Thyroid gland (tissue), 4 donors: ENCODE results near the gene LDLRAD4. TPM values are rescaled to one million over a fixed set of nuclear protein-coding genes. Genes with fewer than 3 reads are reported as not detected.

Experiments used
- DNase-seq, 2 donors: peaks; one replicate each; pipeline ENCODE4 v3.0.0-alpha.2; 2019
- H3K27ac ChIP-seq, 3 donors: fragments of 200-600 bp; sonication (generic); 1 replicate in 2 of 3; 2 replicates in 1 of 3; pipeline ENCODE4 v1.5.1; 2016 to 2019; ENCODE audit warnings: mild to moderate bottlenecking in 1 of 3, moderate library complexity in 1 of 3
- H3K27me3 ChIP-seq: fragments of 200-600 bp; sonication (generic); one replicate; pipeline ENCODE4 v1.5.1; 2019
- H3K36me3 ChIP-seq, 2 donors: fragments of 200-600 bp; sonication (generic); one replicate each; pipeline ENCODE4 v1.5.1; 2016 to 2019
- H3K4me1 ChIP-seq, 2 donors: fragments of 200-600 bp; sonication (generic); one replicate each; pipeline ENCODE4 v1.5.1; 2017 to 2019
- H3K4me3 ChIP-seq, 3 donors: fragments of 200-600 bp; sonication (generic); replicated peaks in 1 of 3; 1 replicate in 2 of 3; 2 replicates in 1 of 3; pipeline ENCODE4 v1.5.1; 2016; ENCODE audit warnings: mild to moderate bottlenecking in 1 of 3
- H3K9me3 ChIP-seq: fragments of 200-600 bp; sonication (generic); one replicate; pipeline ENCODE4 v1.5.1; 2017
- CTCF ChIP-seq, 6 experiments: fragments of 200-600 bp in 3 of 6; fragments of 450-650 bp in 3 of 6; sonication (generic) in 3 of 6; IDR thresholded peaks; one replicate each; pipeline ENCODE4 v1.5.1; 2016 to 2019; ENCODE audit warnings: antibody characterized with exemption in 6 of 6, mild to moderate bottlenecking in 2 of 6, inconsistent platforms in 1 of 6, moderate library complexity in 1 of 6
- POLR2A ChIP-seq, 2 donors: fragments of 450-650 bp; IDR thresholded peaks; one replicate each; pipeline ENCODE4 v1.6.1; 2017; ENCODE audit warnings: antibody characterized with exemption in 2 of 2, mild to moderate bottlenecking in 2 of 2, moderate library complexity in 1 of 2
- WGBS, 2 donors: methylation state at CpG; one replicate each; pipeline ENCODE4 v1.1.5; 2017; 5-methylcytosine and 5-hydroxymethylcytosine counted together
- intact Hi-C: fragments of 100-400 bp; cut with DNase I; formaldehyde crosslinking; loops from one replicate; pipeline ENCODE4 v1.15.1; 2023
- total RNA-seq, 4 donors: library from RNA; depleted of rRNA; stranded (reverse); fragments of >200 nt; gene quantifications; one replicate each; pipeline ENCODE4 v1.2.3, GENCODE V29; 2016

Gene LDLRAD4
- total RNA-seq, 4 donors from 2014 or later = 23.7 to 35.7 (median 29.7) TPM

DNA sequence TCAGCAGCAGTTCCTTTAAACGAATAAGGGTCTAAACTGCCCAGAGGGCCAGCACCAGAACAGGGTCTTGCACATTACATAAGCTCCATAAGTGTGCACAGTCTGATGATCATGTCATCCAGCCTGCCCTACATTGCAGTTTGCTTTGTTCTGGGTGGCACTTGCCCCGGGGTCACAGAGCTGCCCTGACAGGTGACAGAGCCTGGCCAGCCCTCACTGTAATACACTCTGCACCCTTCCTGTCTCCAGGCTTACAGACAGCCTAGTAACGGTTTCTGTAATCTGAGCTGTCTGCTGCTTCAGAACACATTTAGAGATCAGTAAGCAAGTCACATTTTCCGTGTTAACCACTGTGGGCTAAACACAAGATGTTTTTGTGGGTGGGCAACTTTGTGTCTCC lies 294.5 kb downstream of the LDLRAD4 start:
- no peak for DNase-seq
- intact Hi-C loops = no loop called here
- WGBS, 2 donors = 52 to 62% methylated on average over 4 of the region's 4 CpGs

DNA sequence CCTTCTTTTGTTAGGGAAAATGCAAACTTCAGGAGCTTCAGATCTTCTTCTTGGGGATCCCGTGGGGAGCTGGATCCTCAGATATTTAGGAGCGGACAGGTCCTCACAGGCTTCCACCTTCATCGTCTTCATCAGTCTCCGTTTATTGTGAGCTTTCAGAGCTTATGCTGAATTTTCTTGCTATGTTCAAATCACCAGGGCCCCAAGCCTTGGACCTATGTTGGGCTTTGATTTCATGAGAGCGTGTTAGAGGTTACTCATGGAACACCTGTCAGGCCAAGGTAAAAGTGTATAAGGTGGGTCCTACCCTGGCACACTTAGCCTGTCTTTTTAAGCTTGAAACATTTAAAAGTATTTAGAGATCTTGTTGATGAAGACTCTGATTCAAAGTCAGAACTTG lies 294.9 kb downstream of the LDLRAD4 start:
- H3K36me3 ChIP-seq = no peaks in the 10 kb centered on the region
- no peak overlapping the region for H3K27ac ChIP-seq
- intact Hi-C loops = no loop called here
- H3K4me1 ChIP-seq = peaks cover 0 to 3% of the 10 kb centered on the region in 2 donors
- DNase-seq = no peak
- 93 to 95% methylated on average over 5 of the region's 5 CpGs for whole genome bisulfite sequencing, 2 donors
- H3K9me3 ChIP-seq = no peaks in the 10 kb centered on the region
- no peak for TF ChIP-seq POLR2A (IDR thresholded peaks at IDR 0.05)
- no peak for TF ChIP-seq CTCF (IDR thresholded peaks at IDR 0.05)
- no peaks in the 10 kb centered on the region for H3K27me3 ChIP-seq
- H3K4me3 ChIP-seq = no peak overlapping the region

More for the DNA sequence above, 294.5 kb downstream of the LDLRAD4 start:
- Histone ChIP-seq H3K27me3 (no peaks in the 10 kb centered on the region), H3K4me1 (peaks cover 0 to 3% of the 10 kb centered on the region in 2 donors), H3K9me3 (no peaks in the 10 kb centered on the region), H3K27ac (no peak overlapping the region), H3K4me3 (no peak overlapping the region), H3K36me3 (no peaks in the 10 kb centered on the region)
- TF ChIP-seq POLR2A (IDR thresholded peaks at IDR 0.05) (no peak), CTCF (IDR thresholded peaks at IDR 0.05) (no peak)

GRCh38 chr18:13514558-13514957 lies 296.0 kb downstream of the LDLRAD4 start:
- WGBS, 2 donors = 93 to 95% methylated on average over 4 of the region's 4 CpGs
- intact Hi-C loops = no loop called here

GRCh38 chr18:13516855-13517254 lies 298.3 kb downstream of the LDLRAD4 start:
- Histone ChIP-seq H3K9me3 (no peaks in the 10 kb centered on the region), H3K27ac (no peak overlapping the region), H3K27me3 (no peaks in the 10 kb centered on the region), H3K4me1 (peaks cover 0 to 10% of the 10 kb centered on the region in 2 donors), H3K36me3 (no peaks in the 10 kb centered on the region), H3K4me3 (no peak overlapping the region)
- DNase-seq = no peak
- WGBS, 2 donors = 95 to 97% methylated on average over 6 of the region's 6 CpGs
- no peak for TF ChIP-seq CTCF (IDR thresholded peaks at IDR 0.05)
- no peak for TF ChIP-seq POLR2A (IDR thresholded peaks at IDR 0.05)
- intact Hi-C loops = no loop called here

More at GRCh38 chr18:13514558-13514957, 296.0 kb downstream of the LDLRAD4 start:
- no peak overlapping the region for H3K27ac ChIP-seq
- TF ChIP-seq CTCF (IDR thresholded peaks at IDR 0.05) (no peak), POLR2A (IDR thresholded peaks at IDR 0.05) (no peak)
- no peaks in the 10 kb centered on the region for H3K27me3 ChIP-seq
- peaks cover 0 to 3% of the 10 kb centered on the region in 2 donors for H3K4me1 ChIP-seq
- no peaks in the 10 kb centered on the region for H3K9me3 ChIP-seq
- no peaks in the 10 kb centered on the region for H3K36me3 ChIP-seq
- H3K4me3 ChIP-seq = no peak overlapping the region
- DNase-seq = no peak

- intact Hi-C loops = no loop called here
Measured at GRCh38 chr18:13517369-13517768, 298.8 kb downstream of the LDLRAD4 start.

More at GRCh38 chr18:13517369-13517768, 298.8 kb downstream of the LDLRAD4 start:
- Histone ChIP-seq H3K27me3 (no peaks in the 10 kb centered on the region), H3K9me3 (no peaks in the 10 kb centered on the region), H3K4me3 (no peak overlapping the region), H3K36me3 (no peaks in the 10 kb centered on the region), H3K4me1 (peaks cover 0 to 10% of the 10 kb centered on the region in 2 donors), H3K27ac (no peak overlapping the region)
- DNase-seq = no peak
- WGBS, 2 donors = 86 to 94% methylated on average over 7 of the region's 7 CpGs
- TF ChIP-seq CTCF (IDR thresholded peaks at IDR 0.05) = no peak
- TF ChIP-seq POLR2A (IDR thresholded peaks at IDR 0.05) = no peak
